Left lung (tissue), 8 donors: ENCODE data around the gene NOMO2. TPM values are rescaled to one million over a fixed set of nuclear protein-coding genes. Genes with fewer than 3 reads are reported as not detected.

ENCODE experiments used
- microRNA-seq, 2 donors: library from miRNA; unstranded; fragments of <30 nt; microRNA quantifications; one replicate each; pipeline ENCODE4, GENCODE V29; 2019
- polyA plus RNA-seq, 6 donors: library from polyadenylated mRNA; unstranded; fragments of 120-200 nt; gene quantifications; one replicate each; pipeline ENCODE4 v1.2.1, GENCODE V29; 2013; ENCODE audit not compliant: insufficient read length in 6 of 6
- total RNA-seq, 2 donors: library from RNA; stranded (reverse); fragmentation: NEBNext Ultra II Directional; extraction: Animal tissue kit (Norgen Biotek cat#: 25700); gene quantifications; one replicate each; pipeline ENCODE4 v1.2.1, GENCODE V29; 2021
- donor health status: DM: no; HTN: yes; CAD: no.
- donor health status: DM: no; HTN: no; CAD: no.

Gene NOMO2
- total and polyA plus RNA-seq, 8 donors, result 46.9 to 162 (median 80.0) TPM

Small RNA genes within 50 kb of the gene (microRNA-seq; reads per million reads assigned to microRNA genes)
- gene MIR3179-3 (0 reads per million in 2 donors), gene MIR3179-4 (0 reads per million in 2 donors), gene MIR3180-3 (0 reads per million in 2 donors), gene MIR3670-3 (0 reads per million in 2 donors), gene MIR3670-4 (0 reads per million in 2 donors), gene MIR6770-3 (0 reads per million in 2 donors)

Other genes with a start within 250 kb of the NOMO2 start
- 1 to 10 TPM in 1 of 2 donors, under 1 TPM in 1; 0.87 to 1.5 TPM for gene NPIPA8, start 225.4 kb downstream of the NOMO2 start, total RNA-seq
- 10 to 100 TPM in 1 of 6 donors, 1 to 10 TPM in 5; 1.1 to 44.8 (median 2.4) TPM for gene NPIPA8, start 225.4 kb downstream of the NOMO2 start, polyA plus RNA-seq
- gene RPS15A, start 228.2 kb upstream of the NOMO2 start, total RNA-seq, result 1,000 to 10,000 TPM; 1,015 to 1,060 TPM
- gene RPS15A, start 228.2 kb upstream of the NOMO2 start, polyA plus RNA-seq, result 1,000 to 10,000 TPM; 2,477 to 3,133 (median 3,038) TPM
- 100 to 1,000 TPM in 1 of 2 donors, 10 to 100 TPM in 1; 97.6 to 115 TPM for gene ARL6IP1, start 239.5 kb upstream of the NOMO2 start, total RNA-seq
- 100 to 1,000 TPM; 207 to 360 (median 233) TPM for gene ARL6IP1, start 239.5 kb upstream of the NOMO2 start, polyA plus RNA-seq